AG04450 (cell line): ENCODE data around the gene UCK2. TPM values are rescaled to one million over a fixed set of nuclear protein-coding genes. Genes with fewer than 3 reads are reported as not detected.

Experiments
- CTCF ChIA-PET: fragments of 300-600, 350-600 bp; formaldehyde crosslinking; extraction: SDS; loops from one replicate; lab custom pipeline; 2022; ENCODE audit warnings: antibody characterized with exemption, inconsistent platforms; lab: Charles Lee
- POLR2A ChIA-PET: fragments of 350-600 bp; formaldehyde crosslinking; extraction: SDS; loops from one replicate; lab custom pipeline; 2021; ENCODE audit warnings: antibody characterized with exemption, inconsistent platforms; lab: Yijun Ruan, JAX
- DNase-seq: peaks from one replicate; pipeline ENCODE4 v3.0.0-alpha.2; 2011; ENCODE audit warnings: low read depth, low spot score
- H3K27ac ChIP-seq: one replicate; pipeline ENCODE4 v1.5.1; 2012; ENCODE audit warnings: low read depth, low read length, control low read depth
- H3K27me3 ChIP-seq: one replicate; pipeline ENCODE4 v1.6.0; 2012; ENCODE audit warnings: low read length; ENCODE audit not compliant: control insufficient read depth, insufficient read depth
- H3K4me3 ChIP-seq: 2 replicates; pipeline ENCODE4 v1.5.1; 2011; ENCODE audit warnings: mild to moderate bottlenecking, low read depth, low read length, control low read depth
- H3K9me3 ChIP-seq: 2 replicates; pipeline ENCODE4 v1.5.1; 2012; ENCODE audit warnings: low read length; ENCODE audit not compliant: control insufficient read depth, insufficient read depth
- CTCF ChIP-seq: IDR thresholded peaks from 2 replicates; pipeline ENCODE4 v1.5.1; 2011; ENCODE audit warnings: low read depth, low read length, control low read depth, inconsistent platforms
- polyA plus RNA-seq: library from polyadenylated mRNA; depleted of rRNA; stranded (reverse); fragments of >200 nt; gene quantifications from 2 replicates; pipeline ENCODE4 v1.2.3, GENCODE V29; 2011; rRNA removed

UCK2 gene
- polyA plus RNA-seq, 1 experiment, result 52.7 TPM

- Histone ChIP-seq H3K27me3 (no peaks in the 10 kb centered on the region), H3K27ac (no peak overlapping the region), H3K4me3 (no peak overlapping the region), H3K9me3 (no peaks in the 10 kb centered on the region)
- ChIA-PET CTCF (no interaction called here), POLR2A (no interaction called here)
- DNase-seq, result no peak
- no peak for TF ChIP-seq CTCF
These were observed 133.5 kb downstream of the UCK2 start for GRCh38 chr1:165960881-165961280.

Other genes with a start within 250 kb of the UCK2 start
- 242 and 252 TPM in 2 replicates for gene MGST3, start 196.4 kb upstream of the UCK2 start, polyA plus RNA-seq
- gene ALDH9A1, start 129.1 kb upstream of the UCK2 start, polyA plus RNA-seq, result 94.3 and 149 TPM in 2 replicates
- 188 and 200 TPM in 2 replicates for gene TMCO1, start 58.7 kb upstream of the UCK2 start, polyA plus RNA-seq